Measurements from ENCODE around the gene SIRT4.

The SIRT4 gene, protein sequence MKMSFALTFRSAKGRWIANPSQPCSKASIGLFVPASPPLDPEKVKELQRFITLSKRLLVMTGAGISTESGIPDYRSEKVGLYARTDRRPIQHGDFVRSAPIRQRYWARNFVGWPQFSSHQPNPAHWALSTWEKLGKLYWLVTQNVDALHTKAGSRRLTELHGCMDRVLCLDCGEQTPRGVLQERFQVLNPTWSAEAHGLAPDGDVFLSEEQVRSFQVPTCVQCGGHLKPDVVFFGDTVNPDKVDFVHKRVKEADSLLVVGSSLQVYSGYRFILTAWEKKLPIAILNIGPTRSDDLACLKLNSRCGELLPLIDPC

DNA sequence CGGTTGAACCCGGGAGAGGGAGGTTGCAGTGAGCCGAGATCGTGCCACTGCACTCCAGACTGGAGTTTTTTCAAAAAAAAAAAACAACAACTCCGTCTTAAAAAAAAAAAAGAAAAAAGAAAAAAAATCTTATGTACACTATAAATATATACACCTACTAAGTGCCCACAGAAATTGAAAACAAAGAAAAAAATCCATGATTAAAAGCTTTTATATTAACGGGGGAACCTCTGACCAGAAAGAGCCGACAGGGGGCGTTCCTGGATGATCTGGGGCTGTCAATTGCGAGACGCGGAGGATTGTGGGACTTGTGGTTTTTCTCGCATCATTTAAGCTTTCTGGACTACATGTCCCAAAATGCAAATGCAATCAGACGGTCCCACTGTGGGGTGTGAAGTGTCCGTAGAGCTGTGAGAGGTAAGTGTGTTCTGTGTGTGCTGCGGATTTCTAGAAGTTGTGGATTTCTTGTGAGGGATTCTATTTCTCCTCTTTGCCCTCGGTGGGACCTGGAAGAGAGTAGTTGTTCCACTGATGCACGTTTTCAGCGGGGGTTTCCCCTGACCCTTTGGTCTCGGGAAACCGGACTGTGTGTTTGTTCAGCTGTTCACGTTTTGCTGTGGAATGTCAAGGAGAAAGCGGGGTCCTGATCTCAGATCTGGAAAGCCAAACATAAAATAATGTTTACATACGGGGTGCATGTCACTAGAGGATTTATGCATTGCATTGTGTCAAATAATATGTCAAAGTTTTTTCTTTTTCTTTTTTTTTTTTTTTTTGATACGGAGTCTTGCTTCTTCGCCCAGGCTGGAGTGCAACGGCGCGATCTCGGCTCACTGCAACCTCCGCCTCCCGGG, at the start of gene SIRT4:
SIRT4 (plus strand) TSS at position 360 of the 854 bp plus-strand sequence. CDS start 1,241 bp downstream, outside the sequence.
- DNase-seq, result peak; percentile 64

DNA sequence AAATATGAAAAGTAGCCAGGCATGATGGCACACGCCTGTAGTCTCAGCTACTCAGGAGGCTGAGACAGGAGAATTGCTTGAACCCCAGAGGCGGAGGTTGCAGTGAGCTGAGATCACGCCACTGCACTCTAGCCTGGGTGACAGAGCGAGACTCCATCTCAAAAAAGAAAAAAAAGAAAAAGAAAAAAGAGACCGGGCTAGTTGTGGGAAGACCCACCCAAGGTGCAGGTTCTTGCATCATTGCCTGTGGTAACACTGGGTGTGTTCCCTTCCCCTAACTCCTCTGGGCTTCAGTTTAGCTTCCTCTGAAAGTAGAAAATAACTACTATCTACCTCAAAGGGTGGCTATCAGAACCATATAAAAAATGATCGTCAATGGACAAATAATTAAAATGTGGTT, 48.8 kb upstream of the SIRT4 start:
- peak; percentile 29 for DNase-seq

DNA sequence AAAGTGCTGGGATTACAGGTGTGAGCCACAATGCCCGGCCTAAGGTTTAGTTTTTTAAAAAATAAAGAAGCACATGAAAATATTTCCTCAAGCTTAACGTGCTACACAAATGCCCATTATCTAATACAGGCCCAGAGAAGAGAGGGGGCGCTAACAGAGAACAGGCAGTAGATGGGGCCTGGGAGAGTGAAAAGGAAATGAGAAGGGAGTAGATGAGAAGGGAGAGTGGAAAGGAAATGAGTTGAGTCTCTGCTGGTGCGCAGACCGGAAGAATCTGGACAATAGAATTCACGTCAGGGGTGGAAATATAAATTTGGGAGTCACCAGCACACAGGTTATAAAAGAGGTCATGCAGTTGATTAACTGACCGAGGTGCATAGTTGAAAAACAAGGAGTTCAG, 47.3 kb upstream of the SIRT4 start:
- no peak for DNase-seq

DNA sequence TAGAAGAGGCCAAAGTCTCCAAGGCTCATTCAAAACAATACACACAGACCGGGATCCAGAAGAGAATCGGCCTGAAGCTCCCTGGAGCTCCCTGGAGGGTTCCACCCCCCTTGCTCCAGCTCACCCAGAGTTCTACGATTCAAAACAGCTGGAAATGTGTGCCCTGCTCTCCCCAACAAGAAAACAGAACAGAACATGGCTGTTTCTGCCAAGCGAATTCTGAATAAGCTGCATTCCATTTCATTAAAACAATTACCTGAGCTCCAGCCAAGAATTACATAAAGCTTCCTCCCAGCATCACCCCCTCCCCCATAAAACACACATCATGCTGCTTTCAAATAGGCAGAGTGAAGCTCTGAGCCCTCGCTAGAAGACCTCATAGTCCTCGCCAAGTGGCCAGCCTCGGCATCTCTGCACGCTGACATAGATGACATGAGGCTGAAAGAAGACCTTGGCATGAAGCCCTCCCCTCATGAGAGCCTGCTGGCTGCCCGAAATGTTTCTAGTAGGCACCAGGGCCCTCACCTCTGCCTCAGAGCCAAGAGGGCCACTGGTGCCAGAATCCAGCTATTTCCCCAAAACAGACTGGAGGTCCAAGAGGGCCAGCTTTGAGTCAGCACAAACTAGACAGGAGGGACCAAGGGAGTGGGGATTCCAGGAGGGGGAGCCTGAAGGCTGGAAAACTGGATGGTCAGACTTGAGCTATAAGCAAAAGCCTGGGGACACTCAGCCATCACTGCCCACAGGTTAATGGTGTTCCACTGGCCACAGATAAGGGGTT, 44.9 kb upstream of the SIRT4 start:
- DNase-seq, result no peak

DNA sequence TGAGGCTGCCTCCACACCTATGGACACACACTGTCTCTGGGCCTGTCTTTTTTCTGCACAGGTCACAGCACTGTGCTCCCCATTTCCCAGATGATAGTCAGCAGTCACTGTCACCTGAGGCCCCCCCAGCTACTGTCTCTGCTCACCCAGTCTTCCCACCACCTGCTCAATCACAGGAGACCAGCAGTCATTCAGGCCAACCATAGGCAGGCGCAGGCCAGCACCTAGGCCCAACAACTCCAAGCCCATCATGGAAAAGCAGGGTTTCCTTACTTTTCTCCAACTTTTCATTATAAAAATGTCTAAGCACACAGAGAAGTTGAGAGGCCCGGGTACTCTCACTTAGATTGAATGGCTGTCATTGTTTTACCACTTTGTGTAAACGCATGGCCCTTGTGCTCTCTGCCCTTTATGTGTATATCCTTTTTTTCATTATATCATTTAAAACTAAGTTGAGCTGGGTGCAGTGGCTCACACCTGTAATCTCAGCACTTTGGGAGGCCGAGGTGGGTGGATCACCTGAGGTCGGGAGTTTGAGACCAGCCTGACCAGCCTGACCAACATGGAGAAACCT, 43.7 kb upstream of the SIRT4 start:
- DNase-seq, result no peak

DNA sequence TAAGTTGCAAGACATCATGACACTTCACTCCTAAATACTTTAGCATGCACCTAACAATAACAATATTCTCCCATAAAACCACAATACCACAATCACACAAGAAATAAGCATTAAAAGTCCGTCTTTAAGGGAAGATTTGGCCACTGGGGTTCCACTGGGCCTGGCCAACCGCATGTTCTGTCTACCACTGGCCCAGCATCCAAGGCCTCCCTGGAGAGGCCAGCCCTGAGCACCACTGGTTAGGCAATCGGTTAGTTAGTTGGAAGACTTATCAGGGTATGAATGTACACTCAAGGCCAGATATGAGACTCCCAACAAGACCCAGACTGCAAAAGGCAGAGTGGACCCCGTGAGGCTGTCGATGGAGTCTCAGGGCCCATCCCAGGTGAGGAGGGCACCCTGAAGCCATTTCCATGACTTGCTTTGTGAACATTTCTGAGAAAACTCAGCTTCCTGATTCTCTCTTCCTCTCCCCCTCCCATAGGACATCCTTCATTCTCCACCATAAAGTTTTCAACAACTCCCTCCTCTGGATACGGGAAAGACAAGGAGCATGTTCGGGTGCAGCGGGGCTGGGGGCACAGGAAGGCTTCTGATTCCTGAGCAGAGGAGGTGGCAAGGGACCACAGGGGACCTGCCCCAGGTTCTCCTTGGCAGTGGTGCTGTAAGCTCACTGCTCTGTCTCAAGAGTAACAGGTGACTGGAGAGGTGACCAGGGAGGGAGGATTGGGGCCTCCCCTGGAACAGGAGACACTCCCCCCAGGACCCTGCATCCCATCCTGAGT, 42.5 kb upstream of the SIRT4 start:
- no peak for DNase-seq

DNA sequence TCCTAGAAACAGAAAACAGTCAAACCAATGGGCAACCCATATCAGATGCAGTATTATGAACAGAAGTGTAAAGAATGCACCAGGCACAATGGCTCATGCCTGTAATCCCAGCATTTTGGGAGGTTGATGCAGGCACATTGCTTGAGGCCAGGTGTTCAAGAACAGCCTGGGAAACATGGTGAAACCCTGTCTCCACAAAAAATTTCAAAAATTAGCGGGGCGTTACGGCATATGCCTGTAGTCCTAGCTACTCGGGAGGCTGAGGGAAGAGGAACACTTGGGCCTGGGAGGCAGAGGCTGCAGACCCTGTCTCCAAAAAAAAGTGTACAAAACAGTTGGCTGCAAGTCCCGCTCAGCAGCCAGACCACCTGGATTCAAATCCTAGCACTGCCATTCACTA, 41.5 kb upstream of the SIRT4 start:
- no peak for DNase-seq

DNA sequence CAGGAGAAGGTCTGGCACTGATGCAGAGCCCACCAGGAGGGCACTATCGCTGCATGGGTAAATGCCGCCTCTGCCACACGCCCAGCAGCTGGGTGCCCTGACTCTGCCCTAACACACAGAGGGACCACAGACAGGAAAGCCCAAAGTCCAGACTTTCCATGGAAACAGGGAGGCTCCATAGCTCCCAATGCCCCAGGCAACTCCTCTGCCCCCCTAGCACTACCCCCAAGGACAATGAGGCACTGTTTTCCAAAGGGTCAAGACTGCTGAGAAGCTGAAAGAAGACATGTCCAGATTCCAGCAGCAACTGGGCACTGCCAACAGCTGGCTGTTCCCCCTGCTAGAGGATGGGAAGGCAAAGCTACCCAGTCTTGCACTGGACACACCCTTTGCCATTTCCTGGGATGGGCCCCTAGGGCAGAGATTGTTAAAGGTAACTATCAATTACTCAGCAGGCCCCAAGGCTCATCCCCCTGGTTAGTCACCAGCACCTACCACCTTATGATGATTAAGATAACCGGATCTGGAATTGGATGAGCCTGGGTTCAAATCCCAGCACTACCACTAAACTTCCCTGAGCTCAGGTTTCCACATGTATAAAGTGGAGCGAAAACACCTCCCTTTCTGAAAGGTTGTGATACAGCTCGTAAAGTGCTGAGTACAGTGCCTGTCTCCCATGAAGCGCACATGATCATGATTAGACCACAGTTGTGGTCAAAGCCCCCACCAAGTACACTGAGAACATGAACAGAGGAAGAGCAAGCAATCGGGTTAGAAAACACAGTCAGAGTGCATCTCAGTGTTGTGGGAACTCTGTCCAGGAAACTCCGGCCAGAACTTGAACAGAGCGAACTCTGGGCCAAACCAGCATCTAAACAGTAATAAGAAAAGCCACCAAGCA, 39.9 kb upstream of the SIRT4 start:
- DNase-seq, result no peak

DNA sequence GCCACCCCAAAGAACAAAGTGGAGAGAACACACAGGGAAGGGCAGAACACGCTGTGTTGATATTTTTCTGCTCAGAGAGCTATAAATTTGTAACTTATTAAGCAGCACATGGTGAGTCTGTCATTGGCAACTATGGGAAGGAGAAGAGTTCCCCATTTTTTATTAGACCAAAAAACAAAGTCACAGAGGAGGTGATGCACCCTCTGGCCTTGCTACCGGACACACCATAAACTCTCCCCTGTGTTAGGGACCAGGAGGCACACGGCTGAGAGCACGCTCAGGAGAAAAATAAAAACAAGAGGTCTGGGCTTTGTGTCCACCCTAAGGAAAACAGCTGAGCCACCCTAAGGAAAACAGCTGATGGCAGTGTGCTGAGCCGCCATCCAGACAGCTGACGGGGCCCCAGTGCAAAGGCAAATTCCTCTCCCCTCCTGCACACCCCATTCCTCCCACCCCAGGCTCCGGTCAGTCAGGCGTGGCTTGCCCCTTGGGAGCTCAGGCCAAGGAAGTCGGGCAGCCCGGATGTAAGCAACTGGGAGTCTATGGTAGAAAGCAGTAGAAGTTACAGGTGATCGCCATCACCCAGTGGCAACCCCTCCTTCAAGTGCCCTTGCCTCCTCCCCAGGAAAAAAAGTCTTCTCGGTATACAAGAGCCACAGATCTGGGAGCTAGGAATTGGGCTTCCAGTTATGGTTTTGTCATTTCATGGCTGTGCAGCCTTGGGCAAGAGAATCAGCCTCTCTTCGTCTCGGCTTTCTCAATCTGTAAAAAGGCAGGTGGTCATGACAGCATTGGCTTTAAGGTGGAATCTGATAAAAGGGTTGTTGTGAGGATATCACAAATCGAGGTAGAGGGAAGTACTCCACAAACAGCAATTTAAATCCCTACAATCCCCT, 39.0 kb upstream of the SIRT4 start:
- no peak for DNase-seq

DNA sequence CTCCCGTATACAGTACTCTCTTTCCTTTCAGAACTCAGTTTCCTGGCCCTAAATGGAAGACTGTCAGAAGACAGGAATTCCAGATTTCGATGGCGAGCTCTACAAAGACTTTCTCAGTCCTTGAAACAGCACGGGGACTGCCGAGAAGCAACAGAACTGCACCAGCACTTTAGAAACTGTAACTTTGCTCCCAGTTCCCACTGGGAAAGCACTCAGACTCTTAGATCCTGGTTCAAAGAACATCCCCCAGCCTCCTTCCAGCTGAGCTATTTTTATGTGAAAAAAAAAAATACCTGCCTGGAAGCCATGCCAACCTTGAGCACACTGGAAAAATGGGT, 38.4 kb upstream of the SIRT4 start:
- DNase-seq, result no peak

DNA sequence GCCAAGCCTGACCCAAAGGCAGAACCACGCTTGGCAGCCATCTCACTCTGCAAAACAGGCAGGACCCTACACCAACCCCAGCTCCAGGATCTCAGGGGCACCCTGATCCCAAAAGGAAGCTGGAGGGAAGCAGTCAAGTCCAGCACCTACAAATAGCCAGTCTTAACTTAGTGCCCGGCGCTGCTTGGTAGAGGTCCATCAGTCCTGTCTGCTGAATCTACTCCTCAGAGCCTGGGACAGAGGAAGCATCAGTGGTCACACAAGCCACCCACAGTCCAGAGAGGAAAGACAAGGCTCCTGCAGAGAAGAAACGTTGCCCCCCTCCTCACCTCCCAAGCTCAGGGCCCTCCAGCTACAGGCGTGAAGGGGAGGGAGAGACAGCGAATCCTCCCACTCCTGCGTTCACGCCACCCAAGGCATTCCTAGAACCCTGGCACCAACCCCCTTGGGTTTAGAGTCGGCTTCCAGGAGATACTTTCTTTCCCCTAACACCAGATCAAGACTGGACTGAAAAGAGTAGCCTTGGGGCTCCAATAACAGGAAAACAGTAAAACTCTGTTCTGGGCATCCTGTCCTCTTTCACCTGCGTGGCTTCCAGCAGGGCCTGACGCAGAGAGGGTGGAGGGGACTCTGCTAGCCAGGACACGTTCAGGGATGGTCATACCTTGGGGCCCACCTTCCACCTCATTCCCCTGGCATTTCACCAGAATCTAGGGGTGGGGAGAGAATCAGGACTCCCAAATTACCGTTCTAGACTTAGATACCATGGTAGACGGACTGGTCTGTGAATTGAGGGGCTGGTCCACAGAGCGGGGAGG, 37.8 kb upstream of the SIRT4 start:
- DNase-seq, result no peak

DNA sequence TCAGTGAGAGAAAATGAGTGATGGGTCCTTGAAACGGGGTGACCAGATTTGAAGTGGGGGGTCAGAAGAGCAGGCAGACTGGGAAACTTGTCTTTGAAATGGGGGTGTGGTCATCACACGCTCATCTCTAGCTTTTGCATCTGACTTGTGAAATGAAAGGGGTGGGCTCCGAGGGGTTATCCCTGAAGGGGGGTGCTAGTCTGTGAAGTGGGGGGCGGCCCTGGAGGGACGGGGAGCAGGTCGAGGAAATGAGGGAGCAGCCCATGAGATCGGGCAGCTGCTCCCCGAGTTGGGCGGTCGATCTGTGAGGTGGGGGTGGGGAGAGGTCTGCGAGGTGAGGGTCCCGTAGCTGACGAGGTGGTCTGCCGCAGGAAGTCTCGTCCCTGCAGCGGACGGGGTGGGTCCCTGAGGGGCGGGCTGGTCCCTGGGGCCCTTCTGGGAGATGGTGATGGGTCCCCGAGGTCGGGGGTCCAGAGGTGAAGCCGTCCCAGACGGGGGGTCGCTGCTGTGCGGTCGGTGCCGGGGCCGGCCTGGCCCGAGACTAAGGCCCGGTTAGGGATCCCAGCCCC, 37.1 kb upstream of the SIRT4 start:
- no peak for DNase-seq

DNA sequence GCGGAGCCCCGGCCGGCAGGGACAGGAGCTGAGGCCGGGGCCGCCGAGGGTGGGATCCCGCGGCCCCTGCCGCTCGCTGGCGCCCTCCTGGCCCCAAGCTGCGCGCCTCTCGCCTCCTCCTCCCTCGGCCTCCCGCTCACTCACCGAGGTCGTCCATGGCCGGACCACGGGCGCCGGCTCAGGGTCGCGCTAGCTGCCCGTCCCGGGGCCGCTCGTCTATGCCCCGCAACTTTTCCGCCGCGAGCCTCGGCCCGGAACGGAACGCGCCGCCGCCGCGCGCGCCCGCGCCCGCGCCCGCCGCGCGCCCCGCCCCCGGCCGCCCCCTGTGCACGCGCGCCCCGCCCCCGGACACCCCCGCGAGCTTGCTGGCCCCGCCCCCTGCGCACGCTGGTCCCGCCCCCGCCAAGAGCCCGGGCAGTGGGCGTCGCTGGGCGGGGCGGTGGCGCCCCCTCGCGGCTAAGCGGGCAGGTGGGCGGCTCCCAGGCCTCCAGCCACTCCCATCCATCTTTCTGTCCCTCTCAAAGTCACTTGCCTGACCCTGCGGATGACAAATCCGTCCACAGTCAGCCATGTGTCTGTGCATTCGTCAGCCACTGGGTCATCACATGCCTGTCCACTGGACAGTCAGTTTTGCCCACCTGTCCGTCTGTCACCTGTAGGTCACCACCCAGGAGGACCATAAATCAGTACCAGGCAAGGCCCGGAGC, 36.5 kb upstream of the SIRT4 start, which contains the start of gene PXN:
PXN (minus strand) TSS at position 258 of the 707 bp plus-strand sequence; CDS start at position 157, 101 bp downstream.
- DNase-seq, result peak; percentile 75

DNA sequence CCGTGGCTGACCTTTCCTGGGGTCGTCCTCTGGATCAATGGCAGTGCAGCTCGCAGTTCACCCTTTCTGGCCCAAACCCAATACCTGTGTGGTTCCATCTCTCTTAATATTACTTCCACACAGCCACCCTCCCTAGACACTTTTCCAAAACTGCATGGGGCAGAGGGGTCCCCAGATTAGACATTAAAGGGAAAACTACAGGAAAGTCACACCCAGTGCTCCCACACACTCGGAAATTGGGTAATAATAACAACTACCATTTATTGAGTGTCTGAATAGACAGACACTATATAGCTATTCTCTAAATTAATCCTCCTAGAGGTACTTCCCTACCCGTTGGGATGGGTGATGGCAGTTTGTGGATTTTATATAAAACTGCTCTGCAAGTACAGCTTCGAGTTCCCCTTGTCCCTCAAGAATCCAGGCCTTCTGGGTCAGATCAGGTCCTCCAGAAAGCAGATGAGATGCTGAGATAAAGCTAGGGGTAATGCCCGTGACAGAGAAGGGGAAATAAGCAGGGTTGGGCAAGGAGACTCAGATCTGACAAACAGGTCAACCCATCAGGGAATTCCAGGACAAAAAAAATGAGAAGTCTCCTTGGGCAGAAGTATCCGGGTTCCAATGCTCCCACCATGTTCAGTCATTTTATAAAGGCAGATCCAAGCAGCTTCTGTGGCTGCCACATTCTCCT, 35.8 kb upstream of the SIRT4 start:
- no peak for DNase-seq

DNA sequence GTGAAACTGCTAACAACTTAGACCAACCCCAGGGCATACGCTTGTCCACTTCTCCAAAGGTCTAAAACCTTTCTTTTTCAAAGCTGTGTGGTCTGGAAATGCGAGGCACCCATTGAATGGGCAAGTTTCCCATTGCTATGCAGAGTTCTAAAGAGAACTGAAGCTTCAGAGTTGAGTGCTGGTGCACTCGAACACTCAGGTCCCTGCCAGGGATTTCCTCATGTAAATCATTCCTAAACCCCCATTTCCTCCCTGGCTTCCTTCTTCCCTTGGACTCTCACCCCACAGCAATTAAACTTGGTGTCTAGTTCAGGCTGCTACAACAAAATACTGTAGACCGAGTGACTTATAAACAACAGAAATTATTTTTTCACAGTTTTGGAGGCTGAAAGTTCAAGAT, 34.4 kb upstream of the SIRT4 start:
- DNase-seq, result no peak

DNA sequence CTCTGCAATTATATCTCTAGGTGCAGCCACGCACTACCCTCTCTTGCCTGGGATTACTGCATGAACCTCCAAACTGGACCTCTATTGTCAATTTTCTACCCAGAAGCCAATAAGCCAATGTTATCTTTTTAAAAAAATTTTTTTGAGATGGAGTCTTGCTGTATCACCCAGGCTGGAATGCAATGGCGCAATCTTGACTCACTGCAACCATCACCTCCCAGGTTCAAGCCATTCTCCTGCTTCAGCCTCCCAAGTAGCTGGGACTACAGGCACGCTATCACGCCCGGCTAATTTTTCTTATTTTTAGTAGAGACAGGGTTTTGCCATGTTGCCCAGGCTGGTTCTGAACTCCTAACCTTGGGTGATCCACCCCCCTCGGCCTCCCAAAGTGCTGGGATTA, 25.4 kb upstream of the SIRT4 start:
- DNase-seq, result no peak
